Measurements from ENCODE around the gene TMEM109.
"Not testable (repeated sequence)": the region's sequence is repeated elsewhere in the genome, so short reads cannot be mapped to it uniquely, and the experiment has no call there.

TMEM109 gene

DNA sequence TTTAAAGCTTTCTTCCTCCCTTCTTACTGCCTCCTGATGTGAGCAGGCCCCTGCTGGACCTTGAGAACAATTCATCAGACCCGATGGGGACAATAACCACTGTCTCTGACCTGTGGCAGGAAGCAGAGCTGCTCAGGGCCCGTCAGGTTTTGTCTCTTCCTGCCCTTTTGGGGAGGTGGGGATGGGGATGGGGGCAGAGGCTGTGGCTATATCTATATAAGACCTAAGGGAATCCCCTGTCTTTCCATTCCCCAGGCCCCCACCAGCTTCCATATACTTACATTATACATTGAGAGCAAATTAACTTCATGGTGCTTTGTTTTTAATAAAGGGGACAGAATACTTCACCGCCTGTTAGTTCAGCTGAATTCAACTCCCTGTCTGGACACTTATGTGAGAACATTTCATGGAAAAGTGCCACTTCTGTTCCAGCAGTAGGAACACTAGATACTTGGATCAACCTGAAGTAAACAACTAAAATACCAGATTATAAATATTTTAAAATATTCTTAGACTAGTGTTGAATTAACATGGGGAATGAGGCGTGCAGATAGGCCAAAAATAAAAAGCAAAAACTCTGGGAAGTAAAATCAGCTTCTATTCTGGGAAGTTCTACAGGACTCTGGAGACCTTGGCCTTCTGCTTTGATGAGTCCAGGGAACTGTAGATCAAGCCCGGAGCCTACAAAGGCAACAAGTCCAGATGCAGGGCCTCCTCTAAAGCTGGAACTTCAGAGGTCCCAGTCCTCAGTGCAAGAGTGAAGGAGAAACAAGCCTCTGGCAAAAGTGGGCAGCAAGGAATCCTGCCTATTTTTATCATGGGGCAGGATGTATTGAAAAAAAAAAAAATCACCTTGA is 35.5 kb upstream of the TMEM109 start:
- no peak for DNase-seq (ENCODE audit: low spot score)

DNA sequence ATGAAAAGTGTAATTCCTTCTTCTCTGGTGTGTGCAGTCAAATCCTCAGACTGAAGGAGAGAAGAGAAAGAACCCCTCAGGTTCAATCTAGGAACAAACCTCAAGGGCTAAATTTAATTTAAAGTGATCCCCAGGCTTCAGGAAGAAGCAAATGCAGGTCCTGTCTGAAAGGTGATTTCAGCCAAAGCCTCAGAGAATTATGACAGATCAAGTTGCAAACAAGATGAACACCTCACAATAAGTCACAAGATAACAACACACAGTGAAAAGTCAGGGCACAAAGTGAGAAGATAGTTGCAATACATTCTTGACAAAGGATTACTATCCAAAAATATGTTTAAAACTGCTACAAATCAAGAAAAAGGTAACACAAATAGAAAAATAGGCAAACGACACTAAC is 34.9 kb upstream of the TMEM109 start:
- DNase-seq (ENCODE audit: low spot score) = no peak

DNA sequence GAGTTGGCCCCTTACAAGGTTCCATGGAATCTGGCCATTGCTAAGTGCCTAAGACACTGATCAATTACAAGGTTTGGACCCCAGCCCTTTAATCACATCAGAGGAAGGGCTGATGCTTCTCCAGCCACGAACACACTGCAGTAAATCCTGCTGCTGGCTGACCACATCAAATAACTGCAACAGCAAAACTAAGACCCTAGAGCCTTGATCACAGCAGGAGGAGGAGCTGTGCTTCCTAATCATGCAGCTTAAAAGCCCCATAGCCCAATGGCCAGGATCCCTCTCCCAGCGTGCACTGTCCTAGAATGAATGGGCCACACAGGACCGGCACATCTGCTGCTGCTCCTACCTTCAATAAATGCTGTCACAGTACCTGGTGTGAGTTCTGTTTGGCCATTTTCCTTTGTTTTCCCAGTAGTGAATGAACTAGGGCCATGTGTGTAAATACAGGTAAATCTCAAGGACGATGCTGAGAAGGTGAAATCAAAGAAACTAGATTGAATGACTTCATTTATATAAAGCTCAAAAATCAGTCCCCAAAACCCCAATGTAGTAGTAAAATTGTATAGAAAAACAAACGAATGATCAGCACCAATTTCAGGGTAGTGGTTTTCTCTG is 33.9 kb upstream of the TMEM109 start:
- DNase-seq (ENCODE audit: low spot score) = no peak

DNA sequence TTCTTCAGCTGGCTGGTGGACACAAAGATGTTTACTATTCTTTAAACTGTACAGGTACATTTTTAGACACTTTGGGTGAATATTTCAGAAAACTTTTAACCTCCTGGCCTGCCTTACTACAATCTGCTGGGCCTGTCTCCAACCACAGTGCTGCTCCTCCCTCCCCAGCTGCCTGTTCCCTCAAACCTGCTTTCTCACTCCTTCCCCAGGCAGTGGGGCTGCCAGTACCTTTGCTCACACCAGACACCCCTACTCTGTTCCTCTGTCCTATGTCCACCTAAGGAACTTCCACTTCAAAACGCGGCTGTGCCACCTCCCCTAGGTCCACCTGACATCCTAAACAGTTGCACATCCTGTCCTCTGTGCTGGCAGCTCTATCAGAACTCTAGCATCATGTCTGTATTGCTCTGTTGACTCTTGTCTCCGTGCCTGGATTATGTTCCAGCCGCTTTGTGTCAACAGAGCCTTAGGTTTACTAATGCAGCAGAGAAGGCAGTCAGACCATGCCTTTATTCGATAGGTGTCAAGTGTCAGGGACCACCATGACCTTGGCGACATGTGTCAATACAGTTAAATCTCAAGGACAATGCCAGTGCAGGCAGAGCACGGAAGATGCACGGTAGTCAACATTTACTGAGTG is 33.2 kb upstream of the TMEM109 start:
- DNase-seq (ENCODE audit: low spot score) = no peak

DNA sequence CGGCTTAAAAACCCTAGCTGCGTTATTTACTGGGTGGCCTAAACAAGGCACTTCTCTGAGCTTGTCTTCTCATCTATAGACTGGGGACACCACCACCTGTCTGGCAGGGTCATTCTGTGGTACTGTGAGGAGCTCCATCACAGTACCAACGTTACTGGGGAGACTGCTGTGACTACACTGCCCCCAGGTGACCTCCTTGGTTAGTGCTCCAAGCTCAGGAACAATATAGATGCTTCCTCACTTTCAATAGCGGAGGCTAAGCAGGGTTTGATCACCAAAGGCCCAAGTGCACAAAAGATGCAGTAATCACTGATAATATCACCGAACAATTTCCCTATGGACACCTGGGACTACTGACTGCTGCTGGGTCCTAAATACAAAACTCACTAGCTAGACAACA is 26.4 kb upstream of the TMEM109 start:
- DNase-seq (ENCODE audit: low spot score) = peak; percentile 57

DNA sequence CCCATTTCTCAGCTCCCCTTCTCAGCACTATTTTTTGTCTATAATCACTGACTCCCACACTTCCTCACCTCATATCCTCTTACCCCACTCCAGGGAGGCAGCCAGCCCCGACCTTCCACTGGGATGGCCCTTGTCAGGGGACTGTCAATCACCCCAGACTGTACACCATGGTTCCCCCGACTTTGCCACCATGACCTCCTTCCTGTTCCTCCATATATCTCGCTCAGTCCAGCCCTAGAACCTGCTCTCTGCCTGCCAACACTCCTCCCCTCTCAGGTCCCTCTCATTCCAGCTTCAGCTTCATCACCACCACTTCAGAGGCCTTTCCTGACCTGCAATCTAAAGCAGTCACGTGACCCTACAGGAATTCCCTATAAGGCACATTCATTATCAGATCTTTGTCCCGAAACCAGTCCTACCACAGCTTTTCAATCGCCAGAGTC is 24.1 kb upstream of the TMEM109 start:
- DNase-seq (ENCODE audit: low spot score) = no peak

DNA sequence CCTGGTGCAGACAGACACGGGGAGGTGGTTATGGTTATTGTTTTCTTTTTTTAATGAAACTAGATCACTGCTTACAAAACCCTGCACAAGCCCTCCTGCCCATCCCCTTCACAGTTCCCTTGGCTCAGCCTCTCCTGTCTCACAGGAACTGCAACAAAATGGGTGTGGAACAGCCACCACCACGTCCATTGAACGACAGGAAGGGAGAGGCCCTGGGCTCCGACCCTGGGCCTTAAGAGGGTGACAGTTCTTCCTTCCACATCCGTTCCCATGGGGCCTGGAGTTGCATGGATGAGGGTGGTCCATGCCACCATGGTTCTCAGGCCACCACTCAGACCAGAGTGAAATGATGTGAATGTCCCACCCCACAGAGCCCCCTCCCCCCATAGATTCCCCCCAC is 23.3 kb upstream of the TMEM109 start:
- no peak for DNase-seq (ENCODE audit: low spot score)

DNA sequence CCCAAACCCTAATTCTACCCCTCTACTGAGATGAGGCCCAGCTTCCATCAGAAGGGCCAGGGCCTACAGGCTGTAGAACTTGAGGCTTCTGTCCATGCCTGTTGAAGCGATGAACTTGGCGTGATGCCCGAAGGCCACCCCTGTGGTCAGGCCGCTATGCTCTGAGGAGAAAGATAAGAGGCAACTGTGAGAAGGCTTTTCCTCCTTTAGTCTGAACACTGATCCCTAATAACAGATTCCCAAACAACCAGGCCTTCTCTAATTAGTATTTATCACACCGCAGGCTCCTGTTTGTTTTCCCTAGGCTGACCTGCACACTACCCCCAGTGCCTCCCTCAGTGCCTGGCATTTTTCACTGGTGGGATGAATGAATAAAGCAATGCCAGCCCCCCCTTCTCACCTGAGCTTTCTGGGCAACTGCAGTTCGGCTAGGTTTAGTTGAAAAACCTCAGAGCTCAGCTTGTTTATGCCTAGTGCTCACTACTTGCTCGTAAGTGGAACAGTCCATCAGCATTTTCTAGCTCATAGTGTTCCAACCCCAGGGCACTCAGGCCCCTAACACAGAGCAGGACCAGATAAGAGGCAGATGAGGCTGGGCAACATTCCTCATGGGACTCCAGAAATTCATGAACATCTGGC is 22.7 kb upstream of the TMEM109 start:
- DNase-seq (ENCODE audit: low spot score) = no peak

DNA sequence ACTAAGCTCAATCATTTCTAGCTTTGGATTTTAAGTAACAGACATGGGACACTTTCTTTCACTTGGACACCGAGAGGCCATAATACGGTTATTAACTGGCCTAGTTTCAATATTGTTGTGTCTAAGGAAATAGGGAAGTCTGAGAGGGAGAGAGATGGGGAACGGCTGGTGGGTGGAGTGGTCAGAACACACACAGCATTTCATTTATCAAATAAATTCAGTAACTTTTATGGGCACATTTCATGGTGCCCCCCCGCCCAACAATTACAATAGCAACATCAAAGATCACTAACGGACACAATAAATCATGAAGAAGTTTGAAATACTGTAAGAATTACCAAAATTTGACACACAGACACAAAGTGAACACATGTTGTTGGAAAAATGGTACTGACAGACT is 18.3 kb upstream of the TMEM109 start:
- no peak for DNase-seq (ENCODE audit: low spot score)

DNA sequence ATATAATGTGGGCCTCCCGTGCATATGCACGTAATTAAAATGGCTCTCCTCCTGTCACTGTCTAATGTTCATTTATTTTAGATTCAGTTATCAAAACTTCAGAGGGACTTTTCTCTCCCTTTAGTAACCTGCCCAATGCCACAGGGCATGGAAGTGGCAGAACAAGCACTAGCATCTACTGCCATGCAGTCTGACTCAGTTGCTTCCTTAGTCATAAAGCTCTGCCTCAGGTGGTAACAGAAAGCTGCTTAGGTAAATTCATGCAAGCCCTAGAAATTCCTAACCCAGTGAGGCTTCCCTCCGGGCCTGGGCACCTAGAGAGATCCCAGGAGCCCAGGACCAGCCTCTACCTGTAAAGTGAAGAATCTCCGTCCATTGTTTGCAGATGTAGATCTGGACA is 16.5 kb upstream of the TMEM109 start:
- DNase-seq (ENCODE audit: low spot score) = no peak

DNA sequence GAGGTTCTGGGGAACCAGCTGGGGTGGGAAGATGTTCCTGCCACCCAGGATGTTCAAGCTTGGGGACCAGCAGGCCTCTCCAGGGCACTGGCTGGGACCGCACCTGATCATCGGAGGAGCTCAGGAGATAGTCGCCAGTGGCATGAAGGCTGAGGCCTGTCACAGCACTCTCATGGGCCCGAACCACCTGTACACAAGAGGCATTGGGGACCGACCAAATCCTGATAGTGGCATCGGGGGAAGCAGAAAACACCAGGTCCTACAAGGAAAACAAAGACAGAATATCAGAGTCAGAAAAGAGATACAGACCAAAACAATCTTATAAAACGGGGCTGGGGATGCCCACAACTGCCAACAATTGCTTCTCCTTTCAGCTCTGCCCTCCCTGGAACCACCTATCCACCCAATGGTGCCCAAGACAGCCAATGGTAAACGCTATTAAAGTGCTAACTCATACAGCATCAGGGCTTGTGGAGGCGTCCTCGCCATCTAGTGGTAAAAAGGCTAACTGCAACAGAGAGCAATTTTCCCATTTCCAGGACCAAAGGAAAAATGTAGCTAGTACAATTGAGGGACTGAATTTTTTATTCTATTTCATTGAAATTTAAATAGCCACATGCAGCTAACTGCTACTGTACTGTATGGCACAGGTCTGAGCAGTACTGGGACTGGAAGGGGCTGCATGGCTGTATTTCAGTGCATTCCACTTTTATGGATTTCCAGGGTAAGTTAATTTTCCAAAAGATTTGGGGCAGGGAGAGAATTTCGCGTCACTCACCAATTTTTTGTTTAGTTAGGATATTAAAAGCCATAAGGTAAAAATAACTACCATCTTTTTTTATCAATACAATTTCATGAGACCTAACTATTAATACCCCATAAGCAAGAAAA is 14.7 kb upstream of the TMEM109 start:
- DNase-seq (ENCODE audit: low spot score) = peak; percentile 73

DNA sequence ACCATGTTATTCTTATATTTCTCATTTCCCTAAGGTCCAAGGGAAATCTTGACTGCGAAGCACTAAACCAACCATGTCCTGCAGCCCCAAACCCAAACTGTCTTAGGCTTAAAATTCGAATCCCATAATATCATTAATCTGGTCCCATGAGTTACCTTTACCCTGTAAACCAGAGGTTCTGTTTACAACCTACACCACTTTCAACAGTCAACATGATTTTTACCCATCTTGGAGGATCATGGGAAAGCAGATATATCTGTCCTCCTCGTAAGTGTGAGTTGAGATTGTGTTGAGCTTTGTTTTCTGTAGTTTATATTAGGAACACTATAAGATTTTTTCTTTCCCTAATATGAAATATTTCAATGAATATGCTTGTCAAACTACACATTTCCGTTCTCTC is 14.0 kb upstream of the TMEM109 start:
- DNase-seq (ENCODE audit: low spot score) = no peak

DNA sequence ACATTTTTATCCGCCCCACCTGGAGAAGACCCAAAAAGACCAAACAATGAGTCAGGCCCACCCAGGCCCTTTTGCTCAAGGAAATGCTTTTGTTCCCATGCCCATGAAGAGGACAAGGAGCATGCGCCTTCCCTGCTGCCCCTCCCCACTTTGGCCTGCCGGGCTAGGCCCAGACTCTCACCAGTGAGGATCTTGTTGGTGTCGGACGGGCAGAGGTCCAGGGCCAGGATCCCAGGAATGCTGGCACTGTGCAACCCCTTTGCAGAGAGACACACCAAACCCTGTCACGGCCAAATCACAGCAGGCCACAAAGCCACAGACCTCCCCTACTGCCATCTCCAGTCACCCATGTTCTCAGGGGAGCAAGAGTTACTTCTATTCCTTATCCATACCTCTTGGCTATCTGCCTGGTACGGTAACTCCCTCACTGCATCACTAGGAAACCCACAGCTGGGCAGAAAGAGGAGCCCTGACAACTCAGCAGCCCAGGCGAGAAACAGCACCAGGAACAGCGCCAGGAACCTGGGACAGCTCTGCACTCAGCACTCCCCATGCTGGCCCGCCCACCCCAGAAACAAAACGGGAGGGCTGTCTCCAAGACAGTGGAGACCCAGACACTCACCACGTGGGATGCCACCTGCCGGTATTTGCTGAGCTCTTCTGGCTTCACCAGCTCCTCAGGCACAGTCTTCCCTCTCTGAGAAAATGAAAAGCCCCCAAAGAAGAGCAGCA is 13.1 kb upstream of the TMEM109 start:
- DNase-seq (ENCODE audit: low spot score) = no peak

DNA sequence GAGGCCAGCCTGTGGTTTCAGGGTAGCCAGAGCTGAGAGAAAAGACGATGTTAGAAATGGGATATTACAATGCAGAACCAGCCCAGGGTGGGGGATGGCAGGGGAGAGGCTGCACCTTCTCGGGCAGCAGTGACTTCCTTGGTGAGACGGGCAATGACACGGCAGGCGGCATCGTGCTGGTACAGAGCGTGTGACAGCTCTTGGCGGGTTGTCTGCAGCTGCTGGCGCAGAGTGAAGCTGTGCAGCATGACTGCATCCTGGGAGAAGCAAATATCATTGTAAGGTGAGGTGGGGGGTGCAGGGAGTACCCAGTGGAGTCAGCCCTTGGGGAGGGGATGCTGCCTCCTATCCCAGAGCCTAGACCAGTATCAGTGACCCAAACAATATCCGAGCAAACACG is 11.3 kb upstream of the TMEM109 start:
- DNase-seq (ENCODE audit: low spot score) = no peak

DNA sequence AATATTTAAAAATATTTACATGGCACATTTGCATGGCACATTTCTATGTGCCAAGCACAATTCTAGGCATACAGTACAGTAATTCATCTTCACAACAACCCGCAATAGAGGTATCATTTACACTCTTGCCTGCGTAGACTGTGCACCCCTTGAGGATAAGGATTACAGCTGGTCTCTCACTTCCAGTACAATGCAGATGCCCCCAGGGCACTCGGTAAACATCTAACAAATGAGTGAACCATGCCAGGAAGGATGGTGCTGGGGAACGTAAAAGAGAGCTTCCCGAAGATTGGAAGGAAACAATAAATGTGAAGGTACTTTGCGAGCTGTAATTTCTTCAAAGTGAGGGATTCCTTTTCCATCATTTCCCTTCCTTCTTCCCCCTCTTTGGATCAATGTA is 8.9 kb upstream of the TMEM109 start:
- no peak for DNase-seq (ENCODE audit: low spot score)

DNA sequence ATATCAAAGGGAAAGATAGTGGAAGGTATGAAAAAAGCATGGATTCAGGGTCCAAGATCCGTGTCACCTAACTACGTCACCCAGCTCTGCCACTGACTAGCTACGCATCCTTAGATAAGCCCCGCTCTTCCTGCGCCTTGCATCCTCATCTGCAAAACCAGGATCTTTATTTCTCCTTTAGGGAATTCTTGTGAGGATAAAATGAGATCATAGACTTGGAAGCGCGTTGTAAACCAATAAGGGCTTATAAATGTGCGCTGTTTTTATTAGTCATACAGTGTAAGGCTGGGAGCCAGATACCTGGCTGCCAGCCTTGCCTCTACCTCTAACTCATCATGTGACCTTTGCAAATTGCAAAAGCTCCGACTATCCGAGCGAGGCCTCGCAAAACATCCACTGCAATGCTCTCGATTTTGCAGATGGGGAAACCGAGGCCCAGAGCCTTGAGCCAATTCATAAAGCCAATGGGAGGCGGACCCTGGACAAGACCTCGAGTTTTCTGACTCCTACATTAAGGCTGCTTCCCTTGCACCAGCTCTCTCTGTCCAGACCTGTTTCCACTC is 8.3 kb upstream of the TMEM109 start:
- DNase-seq (ENCODE audit: low spot score) = no peak

DNA sequence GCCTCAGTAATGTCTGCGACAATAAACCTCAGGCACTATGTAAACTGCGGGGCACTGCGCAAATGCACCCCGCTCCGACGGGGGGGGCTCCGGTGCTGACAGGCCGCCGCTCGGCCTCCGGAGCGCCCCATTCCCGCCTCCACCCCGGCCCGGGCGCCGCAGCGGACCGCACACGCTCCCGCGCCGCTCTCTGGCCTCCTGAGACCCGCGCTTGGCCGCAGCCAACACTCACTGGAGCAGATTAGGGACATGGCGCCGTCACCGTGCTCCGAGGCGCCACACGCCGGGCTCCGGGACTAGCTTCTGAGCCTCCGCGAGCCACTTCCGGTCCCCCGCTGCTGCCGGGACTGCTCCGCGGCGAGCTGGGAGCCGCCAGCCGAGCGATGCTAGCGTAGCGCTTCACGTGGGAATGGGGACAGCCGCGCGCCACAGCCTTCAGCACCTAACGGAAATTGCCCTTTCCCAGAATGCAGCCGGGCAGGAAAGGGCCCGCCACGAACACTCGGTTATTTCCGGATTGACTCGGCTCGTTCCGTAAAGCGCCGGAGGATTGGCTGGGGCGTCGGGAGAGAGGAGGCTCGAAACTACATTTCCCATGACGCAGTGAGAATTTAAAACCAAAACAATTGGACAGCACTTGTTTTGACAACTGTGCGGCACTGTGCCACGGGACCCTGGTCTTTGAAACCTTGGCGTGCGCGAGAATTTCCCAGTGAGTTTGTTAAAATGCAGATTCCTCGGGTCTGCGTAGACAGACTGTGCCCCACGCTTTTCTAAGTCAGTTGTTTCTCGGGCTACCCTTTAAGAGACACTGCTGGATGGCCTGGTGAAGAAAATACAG is 7.6 kb upstream of the TMEM109 start, which contains the start of gene PRPF19:
TSS of gene PRPF19 (minus strand) at position 454 of the 841 bp plus-strand sequence. CDS start at position 251, 203 bp downstream.
- peak; percentile 97 for DNase-seq (ENCODE audit: low spot score)

DNA sequence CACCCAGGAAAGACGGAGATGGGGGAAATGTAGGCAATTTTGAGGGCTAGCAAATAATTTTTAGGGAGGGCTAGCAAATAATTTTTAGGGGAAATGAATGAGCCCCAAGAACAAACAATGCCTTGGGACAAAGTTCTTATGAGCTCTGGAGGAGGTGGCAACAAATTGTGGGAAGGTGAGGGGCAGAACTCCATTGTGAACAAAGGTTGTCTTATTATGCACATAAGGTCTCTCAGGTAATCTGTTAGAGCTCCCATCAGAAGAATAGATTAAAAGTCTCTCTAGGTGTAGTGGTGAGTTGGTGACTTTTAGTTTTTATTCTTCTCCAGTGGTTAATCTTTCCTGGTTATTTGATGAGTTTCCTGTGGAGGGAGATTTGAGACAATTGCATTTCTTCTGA is 5.2 kb upstream of the TMEM109 start:
- no peak for DNase-seq (ENCODE audit: low spot score)

DNA sequence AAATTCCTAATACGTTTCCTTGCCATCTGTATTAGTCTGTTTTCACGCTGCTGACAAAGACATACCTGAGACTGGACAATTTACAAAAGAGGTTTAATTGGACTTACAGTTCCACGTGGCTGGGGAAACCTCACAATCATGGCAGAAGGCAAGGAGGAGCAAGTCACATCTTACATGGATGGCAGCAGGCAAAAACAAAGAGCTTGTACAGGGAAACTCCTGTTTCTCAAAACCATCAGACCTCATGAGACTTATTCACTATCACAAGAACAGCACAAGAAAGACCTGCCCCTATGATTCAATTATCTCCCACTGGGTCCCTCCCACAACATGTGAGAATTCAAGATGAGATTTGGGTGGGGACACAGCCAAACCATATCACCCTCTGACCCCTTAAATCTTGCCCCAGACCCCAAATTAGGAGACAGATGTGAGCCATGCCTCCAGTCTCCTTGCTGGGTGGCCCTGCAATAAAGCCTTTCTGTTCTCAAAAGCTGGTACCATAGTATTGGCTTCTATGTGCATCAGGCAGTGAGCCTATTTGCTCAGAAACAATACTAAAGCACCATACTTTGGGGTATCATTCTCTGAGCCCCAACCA is 4.2 kb upstream of the TMEM109 start:
- not testable (repeated sequence) for DNase-seq (ENCODE audit: low spot score)

Measured in iPS-NIHi11 (cell line).